Stimulated activated CD8-positive, alpha-beta memory T cell treated with anti-CD3 and anti-CD28 coated beads, Interleukin-15, amount 100 ng/mL, for 1 hour (primary cell): ENCODE results near the gene HOXD9.

Experiments
- DNase-seq: peaks from one replicate; pipeline ENCODE4 v3.0.0-alpha.2; 2020; ENCODE audit warnings: low read depth

Gene HOXD9

GRCh38 chr2:176110415-176111308 lies 11.9 kb upstream of the HOXD9 start:
- DNase-seq = no peak

GRCh38 chr2:176111309-176111663 lies 11.2 kb upstream of the HOXD9 start:
- DNase-seq = no peak

- DNase-seq = no peak
Measured at GRCh38 chr2:176111846-176112374, 10.6 kb upstream of the HOXD9 start.

GRCh38 chr2:176112375-176113302 lies 9.9 kb upstream of the HOXD9 start:
- no peak for DNase-seq

GRCh38 chr2:176114120-176114929 lies 8.2 kb upstream of the HOXD9 start:
- DNase-seq = no peak

GRCh38 chr2:176114930-176115625 lies 7.4 kb upstream of the HOXD9 start:
- DNase-seq = no peak

GRCh38 chr2:176115883-176116813 lies 6.4 kb upstream of the HOXD9 start, which contains the start of gene HOXD10:
Gene HOXD10, plus strand, starts transcription at chr2:176116778. Its CDS starts 56 bp downstream, at chr2:176116834.
- no peak for DNase-seq

- no peak for DNase-seq
Measured at GRCh38 chr2:176117162-176117822, 5.2 kb upstream of the HOXD9 start.

- DNase-seq = no peak
Measured at GRCh38 chr2:176117823-176118371, 4.6 kb upstream of the HOXD9 start.

- DNase-seq = no peak
Measured at GRCh38 chr2:176118601-176119339, 3.7 kb upstream of the HOXD9 start.

- DNase-seq = no peak
Measured at GRCh38 chr2:176120364-176121189, 1.9 kb upstream of the HOXD9 start.

GRCh38 chr2:176121190-176122051 lies 1.1 kb upstream of the HOXD9 start:
- DNase-seq = no peak

- no peak for DNase-seq
Measured at GRCh38 chr2:176122052-176122682, 352 bp upstream of the HOXD9 start.

- DNase-seq = no peak
Measured at GRCh38 chr2:176123411-176124109, 1.0 kb downstream of the HOXD9 start.
